Ammon's horn (tissue), 1 donor: ENCODE data around the gene STAC2.

ENCODE experiments used
- DNase-seq: peaks from one replicate; pipeline ENCODE4 v3.0.0-alpha.2; 2016; ENCODE audit warnings: low spot score

The STAC2 gene

DNA sequence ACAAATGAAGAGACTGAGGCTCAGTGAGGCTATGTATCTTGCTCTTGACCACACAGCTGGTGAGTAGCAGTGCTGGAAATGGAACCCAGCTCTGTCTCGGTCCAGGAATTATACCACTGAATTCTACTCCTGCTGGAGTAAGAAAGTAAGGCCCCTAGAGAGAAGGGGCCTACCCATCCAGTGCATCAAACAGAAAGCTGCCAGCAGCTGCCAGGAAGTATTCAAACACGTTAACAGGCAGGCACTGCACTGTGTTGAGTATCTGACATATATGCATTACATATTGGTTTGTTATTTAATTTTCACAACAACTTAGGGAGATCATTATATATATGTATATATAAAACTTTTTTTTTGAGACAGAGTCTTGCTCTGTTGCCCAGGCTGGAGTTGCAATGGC lies 63.8 kb downstream of the STAC2 start:
- DNase-seq, result no peak
